GM12872 (cell line): ENCODE data around the gene LCNL1.

Experiments
- CTCF ChIP-seq: IDR thresholded peaks from 3 replicates; pipeline ENCODE4 v1.5.1; 2011; ENCODE audit warnings: low read depth, mild to moderate bottlenecking, low read length, moderate library complexity; ENCODE audit not compliant: insufficient read depth

Gene LCNL1

GRCh38 chr9:136944519-136945332 lies 38.1 kb upstream of the LCNL1 start, which contains the start of the genes C8G and FBXW5:
C8G (plus strand) TSS chr9:136945243; CDS start chr9:136945321, 78 bp downstream.
FBXW5 (minus strand) TSS chr9:136944738; CDS start chr9:136944083, 655 bp downstream.
- peak; percentile 92 for TF ChIP-seq CTCF

GRCh38 chr9:136945333-136946227 lies 37.2 kb upstream of the LCNL1 start:
- TF ChIP-seq CTCF: no peak

GRCh38 chr9:136946228-136947027 lies 36.4 kb upstream of the LCNL1 start:
- TF ChIP-seq CTCF: no peak

- no peak for TF ChIP-seq CTCF
Measured at GRCh38 chr9:136947028-136947891, 35.5 kb upstream of the LCNL1 start.

GRCh38 chr9:136947955-136948510 lies 34.8 kb upstream of the LCNL1 start:
- TF ChIP-seq CTCF: peak; percentile 65

GRCh38 chr9:136949239-136949816 lies 33.5 kb upstream of the LCNL1 start:
- no peak for TF ChIP-seq CTCF
